ENCODE data around the gene CAPG. TPM values are rescaled to one million over a fixed set of nuclear protein-coding genes. Genes with fewer than 3 reads are reported as not detected.
A peak's percentile ranks its signal among the peaks of the same experiment; 100 is the strongest.

The CAPG gene, protein sequence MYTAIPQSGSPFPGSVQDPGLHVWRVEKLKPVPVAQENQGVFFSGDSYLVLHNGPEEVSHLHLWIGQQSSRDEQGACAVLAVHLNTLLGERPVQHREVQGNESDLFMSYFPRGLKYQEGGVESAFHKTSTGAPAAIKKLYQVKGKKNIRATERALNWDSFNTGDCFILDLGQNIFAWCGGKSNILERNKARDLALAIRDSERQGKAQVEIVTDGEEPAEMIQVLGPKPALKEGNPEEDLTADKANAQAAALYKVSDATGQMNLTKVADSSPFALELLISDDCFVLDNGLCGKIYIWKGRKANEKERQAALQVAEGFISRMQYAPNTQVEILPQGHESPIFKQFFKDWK
- total RNA-seq = 60.7 TPM

DNA sequence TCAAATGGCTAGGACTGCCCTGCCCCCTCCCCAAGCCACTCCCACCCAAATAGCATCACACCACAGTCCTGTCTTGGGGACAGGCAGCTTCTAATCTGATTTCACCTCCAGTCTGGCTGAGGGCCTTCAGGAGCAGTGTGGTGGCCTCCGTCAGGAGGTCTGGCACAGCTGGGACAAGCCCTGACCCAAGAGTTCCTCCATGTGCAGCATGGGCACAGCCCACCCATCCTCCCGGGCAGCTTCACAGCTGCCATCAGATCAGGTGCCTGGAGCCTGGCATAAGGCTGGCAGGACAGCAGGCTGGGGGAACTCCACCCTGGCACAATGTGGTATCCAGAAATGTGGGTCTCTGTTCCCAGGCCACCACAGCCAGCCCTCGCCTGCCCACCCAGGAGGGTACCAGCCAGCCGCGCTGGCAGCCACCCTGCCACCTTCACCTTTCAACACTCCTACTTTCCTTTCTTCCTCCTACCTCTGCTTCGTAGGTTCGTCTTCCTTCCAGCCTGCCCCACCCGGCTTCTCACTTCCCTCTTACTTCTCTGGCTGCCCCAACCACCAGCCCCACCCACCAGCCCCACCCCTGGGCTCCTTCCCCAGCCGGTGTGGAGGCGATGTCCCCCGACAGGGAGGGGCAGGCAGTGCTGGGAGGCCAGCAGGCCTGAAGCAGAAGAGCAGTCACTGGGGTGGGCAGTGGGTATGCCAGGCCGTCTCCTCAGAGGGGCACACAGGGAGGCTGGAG, at the start of gene CAPG:
CAPG (minus strand) TSS at position 522 of the 739 bp plus-strand sequence. CDS start 8,221 bp downstream, outside the sequence.
- ATAC-seq = peak; percentile 46
- peak; percentile 73 for DNase-seq (ENCODE audit: low spot score)
- intact Hi-C loops (cut with DNase I) = no loop called here

DNA sequence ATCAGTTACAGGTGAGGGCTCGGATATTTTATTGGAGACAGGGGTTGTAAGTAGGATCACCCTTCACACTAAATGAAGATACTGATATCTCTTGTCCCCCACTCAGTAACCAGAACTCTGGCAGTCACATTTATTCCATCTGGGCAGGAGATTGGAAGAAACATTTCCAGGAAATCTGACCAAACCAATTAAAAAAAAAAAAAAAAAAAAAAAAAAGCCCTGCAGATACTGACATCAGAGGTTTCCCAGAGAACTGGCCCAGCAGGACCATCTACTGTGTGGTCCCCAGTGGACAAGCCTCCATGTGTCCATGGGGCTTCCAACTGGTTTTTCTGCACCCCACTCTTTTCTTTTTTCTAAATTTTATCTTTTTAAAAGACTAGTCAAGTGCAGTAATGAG, 49.6 kb upstream of the CAPG start:
- intact Hi-C loops (cut with DNase I) = no loop called here
- ATAC-seq = no peak
- DNase-seq (ENCODE audit: low spot score) = no peak

DNA sequence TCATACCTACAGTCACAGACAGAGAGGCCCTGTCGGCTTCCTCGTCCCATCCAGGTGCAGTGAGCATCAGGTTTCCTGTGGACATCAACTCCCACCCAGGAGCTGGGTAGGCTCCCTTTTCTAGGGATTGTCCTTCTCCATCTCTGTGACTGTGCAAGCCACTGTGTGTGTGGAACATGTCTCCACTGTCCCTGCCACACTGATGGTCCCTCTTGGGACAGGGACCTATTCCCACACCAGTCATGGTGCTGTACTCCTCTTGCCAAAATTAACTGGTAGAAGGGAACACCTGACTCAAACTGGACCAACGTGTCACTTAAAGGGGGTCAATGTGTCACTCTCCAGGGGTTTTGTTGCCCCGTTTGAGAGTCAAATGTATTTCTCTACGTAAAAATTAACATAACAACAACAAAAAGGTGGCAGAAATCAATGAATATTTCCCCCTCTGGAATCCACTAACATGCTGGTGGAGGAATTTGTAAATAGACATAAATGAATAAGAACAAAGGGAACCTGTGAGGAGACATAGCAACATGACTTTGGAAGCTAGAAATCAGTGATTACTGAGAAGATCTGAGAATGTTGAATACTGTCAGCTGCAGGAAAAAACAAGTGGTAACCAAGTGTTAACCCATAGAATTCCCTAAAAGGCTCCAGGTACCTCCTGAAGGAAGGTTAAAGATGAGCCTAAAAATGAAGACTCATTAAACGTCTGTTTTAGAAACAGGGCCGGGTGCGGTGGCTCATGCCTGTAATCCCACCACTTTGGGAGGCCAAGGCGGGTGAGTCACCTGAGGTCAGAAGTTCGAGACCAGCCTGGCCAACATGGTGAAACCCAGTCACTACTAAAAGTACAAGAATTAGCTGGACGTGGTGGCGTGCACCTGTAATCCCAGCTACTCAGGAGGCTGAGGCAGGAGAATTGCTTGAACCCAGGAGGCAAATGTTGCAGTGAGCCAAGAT, 48.7 kb upstream of the CAPG start:
- ATAC-seq (no peak), DNase-seq (ENCODE audit: low spot score) (no peak)
- intact Hi-C loops (cut with DNase I) = loop anchor here (1.0 kb wide), 1 partner anchor 20 kb away; no protein-coding TSS in a partner anchor

DNA sequence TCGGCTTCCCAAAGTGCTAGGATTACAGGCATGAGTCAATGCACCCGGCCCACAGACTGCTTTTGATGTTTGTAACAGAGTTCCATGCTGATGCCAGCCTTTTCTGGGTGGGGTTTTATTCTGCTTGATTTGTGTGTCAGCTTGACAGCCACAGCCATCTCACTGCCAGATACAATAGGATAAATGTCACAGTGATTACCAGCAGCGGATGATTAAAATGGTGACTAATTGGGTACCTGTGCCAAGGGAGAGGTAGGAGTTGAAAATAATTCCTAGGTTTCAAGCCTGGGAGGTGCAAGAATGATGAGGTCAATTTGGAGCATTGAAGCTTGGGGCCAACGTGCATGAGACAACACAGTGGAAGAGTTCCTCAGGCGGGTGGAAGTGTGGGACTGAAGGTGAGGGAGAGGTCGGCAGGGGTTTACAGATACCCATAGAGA, 47.7 kb upstream of the CAPG start:
- intact Hi-C loops (cut with DNase I) = loop anchor here (1.0 kb wide), 1 partner anchor 21 kb away; no protein-coding TSS in a partner anchor
- ATAC-seq = no peak
- no peak for DNase-seq (ENCODE audit: low spot score)

DNA sequence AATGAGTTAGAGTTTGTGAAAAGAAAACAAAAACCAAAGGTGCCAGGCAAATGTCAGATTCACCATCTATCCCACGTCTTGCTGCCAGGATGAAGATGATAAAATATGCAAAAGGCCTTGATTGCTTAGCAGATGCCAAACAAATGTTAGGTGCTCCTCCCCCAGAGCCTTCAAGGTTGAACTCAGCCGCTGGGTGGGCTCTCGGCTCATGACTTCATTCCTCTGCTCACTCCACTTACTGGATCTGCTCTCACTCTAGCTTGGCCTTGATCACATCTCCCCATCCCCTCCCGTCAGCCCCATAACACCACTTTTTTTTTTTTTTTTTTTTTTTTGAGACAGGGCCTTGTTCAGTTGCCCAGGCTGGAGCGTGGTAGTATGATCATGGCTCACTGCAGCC, 46.9 kb upstream of the CAPG start:
- DNase-seq (ENCODE audit: low spot score) (no peak), ATAC-seq (no peak)
- intact Hi-C loops (cut with DNase I) = no loop called here

DNA sequence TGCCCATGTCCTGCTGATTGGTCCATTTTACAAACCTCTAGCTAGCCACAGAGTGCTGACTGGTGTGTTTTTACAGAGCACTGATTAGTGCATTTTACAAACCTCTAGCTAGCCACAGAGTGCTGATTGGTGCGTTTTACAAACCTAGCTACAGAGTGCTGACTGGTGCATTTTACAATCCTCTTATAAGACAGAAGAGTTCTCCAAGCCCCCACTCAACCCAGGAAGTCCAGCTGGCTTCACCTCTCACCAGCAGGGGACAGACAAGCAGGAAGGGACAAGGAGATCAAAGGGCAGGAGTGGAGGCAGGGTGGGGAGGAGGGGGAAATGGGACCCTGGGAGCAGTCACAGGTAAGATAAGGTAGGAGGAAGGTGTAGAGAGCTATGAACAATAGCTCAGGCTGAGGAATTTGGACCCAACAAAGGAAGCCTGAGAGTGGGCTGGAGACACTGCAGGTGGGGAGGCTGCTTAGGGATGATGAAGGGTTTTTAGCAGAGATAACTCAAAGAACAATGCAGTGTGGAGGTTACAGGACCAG, 45.5 kb upstream of the CAPG start:
- no peak for DNase-seq (ENCODE audit: low spot score)
- ATAC-seq = no peak
- intact Hi-C loops (cut with DNase I) = no loop called here

DNA sequence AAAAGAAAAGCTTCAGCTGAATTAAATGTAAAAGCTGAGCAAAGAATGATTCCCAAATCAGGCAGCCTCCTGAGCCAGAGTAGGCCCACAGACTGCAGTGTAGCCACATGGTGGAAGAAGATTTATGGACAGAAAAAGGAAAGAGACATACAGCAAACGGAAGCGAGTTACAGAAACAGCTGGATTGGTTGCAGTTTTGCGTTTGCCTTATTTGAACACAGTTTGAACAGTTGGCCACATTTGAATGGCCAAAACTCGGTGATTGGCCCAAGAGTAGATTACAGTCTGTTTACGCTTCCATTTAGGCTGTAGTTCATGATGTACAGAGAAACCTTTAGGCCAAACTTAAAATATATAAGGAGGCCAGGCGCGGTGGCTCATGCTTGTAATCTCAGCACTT, 43.4 kb upstream of the CAPG start:
- DNase-seq (ENCODE audit: low spot score) (no peak), ATAC-seq (no peak)
- intact Hi-C loops (cut with DNase I) = no loop called here

DNA sequence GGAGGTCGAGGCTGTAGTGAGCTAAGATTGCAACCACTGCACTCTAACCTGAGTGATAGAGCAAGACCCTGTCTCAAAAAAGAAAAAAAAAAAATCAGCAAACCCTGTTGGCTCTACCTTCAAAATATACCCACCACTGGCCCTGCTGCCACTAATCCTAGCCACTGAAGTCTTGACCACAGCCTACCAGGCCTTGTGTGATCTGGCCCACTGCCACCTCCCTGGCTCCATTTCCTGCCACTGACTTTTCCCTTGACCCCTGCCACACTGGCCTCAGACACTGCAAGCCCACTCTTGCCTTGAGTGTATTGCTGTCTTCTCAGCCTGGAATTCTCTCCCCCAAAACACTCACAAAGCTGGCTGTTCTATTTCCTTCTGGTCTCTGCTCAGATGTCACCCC, 42.1 kb upstream of the CAPG start:
- intact Hi-C loops (cut with DNase I) = no loop called here
- DNase-seq (ENCODE audit: low spot score) = no peak
- no peak for ATAC-seq

DNA sequence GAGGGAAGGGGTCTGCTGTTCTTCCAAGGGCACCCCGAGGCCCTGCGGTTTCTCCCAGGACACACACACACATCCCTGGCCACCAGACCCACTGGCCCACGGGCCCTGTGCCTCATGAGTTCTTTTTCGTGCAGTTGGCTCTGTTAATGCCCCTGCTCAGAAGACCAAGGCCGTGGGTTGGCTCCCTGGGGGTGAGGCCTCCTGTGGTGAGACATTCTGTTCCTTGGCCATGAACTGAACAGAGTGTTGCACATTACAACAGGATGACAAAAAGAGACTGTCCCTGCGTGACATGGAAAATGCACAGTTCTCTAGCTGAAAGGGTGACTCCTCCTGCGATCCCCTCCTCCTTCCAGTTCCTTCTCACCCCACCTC, 39.0 kb upstream of the CAPG start:
- ATAC-seq (no peak), DNase-seq (ENCODE audit: low spot score) (no peak)
- intact Hi-C loops (cut with DNase I) = no loop called here

DNA sequence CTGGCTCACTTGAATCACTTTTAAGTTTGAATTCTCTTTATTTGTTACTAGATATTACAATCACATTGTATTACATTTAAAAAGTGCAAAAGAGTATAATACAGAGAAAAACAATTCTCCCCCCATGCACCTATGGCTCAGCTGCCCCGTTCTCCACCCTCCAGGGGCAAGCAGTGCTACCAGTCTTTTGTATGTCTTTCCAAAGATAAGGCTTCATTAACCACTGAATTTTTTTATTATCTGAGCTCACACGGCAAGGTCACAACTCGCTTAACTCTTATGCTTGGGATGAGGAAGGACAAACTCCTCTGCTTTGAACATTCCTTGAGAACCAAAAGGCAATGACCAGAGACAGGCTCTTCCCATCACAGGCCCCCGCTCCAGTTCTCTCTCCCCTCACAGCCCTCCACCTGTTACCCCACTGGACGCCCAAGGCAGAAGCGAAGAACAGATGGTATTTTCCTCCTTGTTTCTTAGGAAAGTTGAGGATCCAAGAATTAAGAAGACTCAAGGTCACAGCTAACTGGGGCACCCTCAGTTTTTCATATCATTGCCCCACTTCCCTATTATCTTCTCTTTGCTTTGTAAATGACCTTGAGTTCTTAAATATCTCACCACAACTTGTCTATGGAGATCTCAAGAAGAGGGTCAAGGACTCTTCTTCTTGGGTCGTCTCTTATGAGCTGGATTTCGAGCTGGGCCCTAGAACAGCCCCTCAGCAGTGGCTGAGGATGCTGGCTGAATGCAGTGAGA, 38.5 kb upstream of the CAPG start:
- no peak for ATAC-seq
- DNase-seq (ENCODE audit: low spot score) = no peak
- intact Hi-C loops (cut with DNase I) = no loop called here

DNA sequence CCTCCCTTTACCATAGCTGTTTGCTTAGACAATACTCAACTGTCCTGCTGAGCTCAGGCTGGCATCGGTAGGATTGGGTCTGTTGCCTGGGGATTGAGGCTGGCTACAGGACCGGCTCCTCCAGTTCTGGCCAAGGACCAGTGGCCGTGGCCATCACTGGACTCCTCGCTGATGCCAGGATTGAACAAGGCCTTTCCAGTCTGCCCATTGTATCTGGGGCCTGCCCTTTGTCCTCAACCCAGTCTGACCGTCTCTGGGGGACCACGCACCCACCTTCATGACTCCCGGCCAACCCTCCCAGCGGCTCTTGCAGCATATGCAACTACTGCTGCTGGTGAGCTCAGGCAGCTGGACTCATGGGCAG, 37.0 kb upstream of the CAPG start:
- intact Hi-C loops (cut with DNase I) = no loop called here
- DNase-seq (ENCODE audit: low spot score) = no peak
- ATAC-seq = no peak

DNA sequence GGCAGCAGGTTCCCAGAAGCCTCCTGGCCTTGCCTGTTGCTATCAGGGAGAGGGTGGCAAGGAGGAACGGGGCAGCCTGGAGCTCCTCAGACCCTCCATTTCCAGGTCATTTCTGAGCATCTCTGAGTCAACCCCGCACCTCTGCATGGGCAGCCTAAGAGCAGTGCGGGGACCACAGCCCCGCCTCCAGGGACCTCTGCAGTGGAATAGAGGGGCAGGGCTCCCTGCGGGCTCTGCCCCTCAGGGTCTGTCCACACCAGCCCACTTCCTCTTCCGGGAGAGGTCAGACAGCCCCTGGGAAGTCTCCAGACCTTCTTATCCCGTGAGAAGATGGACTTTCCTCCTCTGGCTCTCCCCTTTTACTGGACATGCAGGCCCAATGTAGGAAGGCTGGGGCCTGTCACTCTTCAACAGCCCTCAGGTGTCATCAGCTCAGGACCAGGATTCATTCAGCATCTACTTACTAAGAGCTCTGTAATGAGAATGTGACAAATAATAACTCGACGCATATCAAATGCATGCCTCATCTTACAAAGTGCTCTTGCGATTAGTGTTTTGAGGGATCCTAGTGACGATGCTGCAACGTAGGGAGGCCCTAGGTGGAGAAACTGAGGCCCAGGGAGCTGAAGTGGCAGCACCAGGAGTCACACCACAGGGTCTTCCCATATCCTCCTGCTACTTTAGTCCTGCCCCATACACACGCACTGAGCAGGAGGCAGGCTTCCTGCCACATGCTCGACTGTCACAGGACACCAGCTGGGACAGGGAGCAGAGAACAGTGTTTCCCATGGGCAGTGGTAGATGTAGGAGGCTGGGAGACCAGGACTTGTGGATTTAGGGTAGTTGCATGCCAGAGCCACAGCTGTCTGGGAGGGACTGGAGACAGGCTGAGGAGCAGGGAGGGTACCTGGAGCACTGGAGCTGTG, 36.4 kb upstream of the CAPG start:
- intact Hi-C loops (cut with DNase I) = no loop called here
- ATAC-seq (no peak), DNase-seq (ENCODE audit: low spot score) (no peak)

DNA sequence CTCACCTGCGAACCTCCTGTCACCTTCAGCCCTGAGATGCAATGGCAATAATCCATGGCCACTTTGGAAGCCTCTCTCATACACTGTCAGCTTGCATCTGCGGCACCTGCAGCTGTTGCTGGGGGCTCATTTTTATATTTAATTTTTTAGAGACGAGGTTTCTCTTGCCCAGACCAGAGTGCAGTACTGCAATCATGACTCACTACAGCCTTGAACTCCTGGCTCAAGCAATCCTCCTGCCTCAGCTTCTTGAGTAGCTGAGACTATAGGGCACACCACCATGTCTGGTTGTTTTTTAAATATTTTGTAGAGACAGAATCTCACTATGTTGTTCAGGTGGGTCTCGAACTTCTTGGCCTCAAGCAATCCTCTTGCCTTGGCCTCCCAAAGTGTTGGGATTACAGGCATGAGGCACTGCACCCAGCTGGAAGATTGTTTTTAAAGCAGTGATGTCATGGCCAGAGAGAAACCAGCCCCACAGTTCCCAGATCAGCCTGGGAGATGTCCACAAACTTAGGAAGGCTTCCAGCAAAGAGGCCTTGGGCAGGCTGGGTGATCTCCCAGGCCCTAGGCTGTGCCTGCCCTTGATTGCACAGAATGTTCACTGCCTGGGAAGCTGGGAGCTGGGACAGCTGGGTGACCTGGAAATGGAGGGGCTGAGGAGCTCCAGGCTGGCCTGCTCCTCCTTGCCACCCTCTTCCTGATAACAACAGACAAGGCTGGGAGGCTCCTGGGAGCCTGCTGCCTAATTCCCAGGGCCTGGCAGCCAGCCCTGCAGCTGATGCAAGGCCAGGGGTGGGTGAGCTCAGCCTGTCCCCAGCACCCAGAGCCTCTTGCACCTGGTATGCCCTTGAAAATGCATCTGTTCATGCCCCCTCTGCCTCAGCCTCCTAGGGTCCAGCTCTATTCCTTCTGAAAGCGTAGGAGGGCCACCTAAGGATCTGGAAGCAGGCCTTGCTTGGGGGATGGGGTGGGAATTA, 35.4 kb upstream of the CAPG start:
- DNase-seq (ENCODE audit: low spot score) = no peak

DNA sequence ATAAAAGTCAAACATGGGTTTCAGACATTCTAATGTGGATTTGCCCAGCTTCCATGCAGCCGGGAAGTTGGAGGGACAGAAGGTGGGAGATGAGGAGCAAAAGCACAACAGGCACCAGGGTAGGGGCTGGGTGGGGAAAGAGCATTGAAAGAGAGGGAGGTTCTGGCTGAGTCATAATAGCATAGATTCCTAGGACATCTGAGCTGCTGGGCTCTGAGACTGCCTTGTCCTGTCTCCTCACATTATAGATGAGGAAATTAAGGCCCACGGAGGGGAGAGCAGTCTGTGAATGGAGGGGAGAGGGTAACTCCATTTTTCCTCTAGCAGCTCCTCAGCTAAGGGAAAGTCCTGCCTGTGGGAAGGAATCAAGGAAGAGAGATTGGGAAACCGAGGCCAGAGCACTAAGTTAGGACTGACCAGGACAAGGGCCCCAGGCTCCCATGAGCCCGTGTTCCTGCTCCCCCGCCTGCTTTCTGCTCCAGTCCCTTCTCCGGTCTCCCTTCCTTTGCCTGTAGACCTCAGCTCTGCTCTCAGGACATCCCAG, 34.5 kb upstream of the CAPG start:
- intact Hi-C loops (cut with DNase I) = no loop called here
- no peak for ATAC-seq
- DNase-seq (ENCODE audit: low spot score) = no peak

More for the DNA sequence above, 35.4 kb upstream of the CAPG start:
- intact Hi-C loops (cut with DNase I) = no loop called here
- peak; percentile 75 for ATAC-seq

DNA sequence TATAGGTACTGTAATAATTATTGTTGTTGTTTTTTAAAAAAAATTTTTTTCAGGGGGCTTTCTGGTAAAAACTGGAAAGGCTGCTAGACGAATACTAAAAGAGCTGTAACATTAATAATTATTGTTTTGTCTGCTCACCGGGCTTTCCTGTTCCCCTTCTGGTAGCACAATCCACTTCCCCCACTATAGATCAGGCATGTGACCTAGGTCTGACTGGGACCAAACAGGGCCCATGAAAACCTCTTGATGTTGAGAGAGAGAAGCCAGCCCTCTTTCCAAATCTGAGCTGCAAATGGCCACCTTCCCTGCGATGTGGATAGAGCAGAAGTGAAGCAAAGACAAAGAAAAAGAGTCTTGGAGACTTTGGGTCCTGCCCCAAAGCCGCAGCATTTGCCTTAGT, 31.7 kb upstream of the CAPG start:
- intact Hi-C loops (cut with DNase I) = no loop called here
- no peak for DNase-seq (ENCODE audit: low spot score)
- no peak for ATAC-seq

DNA sequence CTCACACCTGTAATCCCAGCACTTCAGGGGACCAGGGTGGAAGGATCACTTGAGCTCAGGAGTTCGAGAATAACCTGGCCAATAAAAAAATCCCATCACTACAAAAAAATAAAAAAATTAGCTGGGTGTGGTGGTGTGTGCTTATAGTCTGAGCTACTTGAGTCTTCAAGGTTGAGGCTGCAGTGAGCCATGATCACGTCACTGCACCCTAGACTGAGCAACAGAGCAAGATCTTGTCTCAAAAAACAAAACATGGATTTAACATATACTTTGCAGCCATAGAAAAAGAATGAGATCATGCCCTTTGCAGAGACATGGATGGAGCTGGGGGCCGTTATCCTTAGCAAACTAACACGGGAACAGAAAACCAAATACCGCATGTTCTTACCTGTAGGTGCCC, 30.6 kb upstream of the CAPG start:
- intact Hi-C loops (cut with DNase I) = no loop called here
- ATAC-seq (no peak), DNase-seq (ENCODE audit: low spot score) (no peak)

All from sciatic nerve (tissue), 2 donors.